OCI-LY7 (cell line): ENCODE data around the gene MPP7. TPM values are rescaled to one million over a fixed set of nuclear protein-coding genes. Genes with fewer than 3 reads are reported as not detected.

Experiments
- BruUV-seq: library from RNA; stranded (reverse); fragments of 400-500 nt; replicated peaks from 2 replicates; lab custom pipeline; 2021; lab: Mats Ljungman, UMichigan
- CTCF ChIA-PET: fragments of 300-600 bp; sonication (Branson Sonifier 250); formaldehyde crosslinking; loops from one replicate; lab custom pipeline; 2022; ENCODE audit warnings: antibody characterized with exemption; ENCODE audit not compliant: unreplicated experiment; lab: Charles Lee
- POLR2A ChIA-PET: fragments of 300-600 bp; sonication (Branson Sonifier 250); formaldehyde crosslinking; loops from one replicate; lab custom pipeline; 2022; ENCODE audit warnings: antibody characterized with exemption; lab: Charles Lee
- DNase-seq: peaks from one replicate; pipeline ENCODE4 v3.0.0-alpha.2; 2015; ENCODE audit warnings: low spot score
- H2AFZ ChIP-seq: fragments of 200-600 bp; sonication (generic), shearing (Covaris generic); 2 replicates; pipeline ENCODE4 v1.6.1; 2014; ENCODE audit warnings: mild to moderate bottlenecking, antibody characterized with exemption, low read length, moderate library complexity
- H3K27ac ChIP-seq: fragments of 200-600 bp; sonication (generic); 2 replicates; pipeline ENCODE4 v1.5.1; 2014; ENCODE audit warnings: mixed run types, low read depth, mild to moderate bottlenecking, moderate library complexity, low read length, inconsistent platforms; ENCODE audit not compliant: poor library complexity, severe bottlenecking
- H3K36me3 ChIP-seq: fragments of 200-600 bp; sonication (generic); 2 replicates; pipeline ENCODE4 v1.6.1; 2014; ENCODE audit warnings: mild to moderate bottlenecking, antibody characterized with exemption, low read length, moderate library complexity, mixed read lengths; ENCODE audit not compliant: insufficient read depth
- H3K4me1 ChIP-seq: fragments of 200-600 bp; sonication (generic); 2 replicates; pipeline ENCODE4 v1.5.1; 2014; ENCODE audit warnings: mild to moderate bottlenecking, low read length; ENCODE audit not compliant: insufficient read depth, poor library complexity, severe bottlenecking
- H3K4me2 ChIP-seq: fragments of 200-600 bp; sonication (generic); 2 replicates; pipeline ENCODE4 v1.6.1; 2014; ENCODE audit warnings: mild to moderate bottlenecking, low read length
- H3K4me3 ChIP-seq: fragments of 200-600 bp; sonication (generic); 2 replicates; pipeline ENCODE4 v1.5.1; 2014; ENCODE audit warnings: mild to moderate bottlenecking, low read depth, low read length; ENCODE audit not compliant: poor library complexity, severe bottlenecking
- H3K79me2 ChIP-seq: fragments of 200-600 bp; sonication (generic); 2 replicates; pipeline ENCODE4 v1.6.1; 2016; ENCODE audit warnings: low read depth, mild to moderate bottlenecking, low read length, moderate library complexity, mixed read lengths; ENCODE audit not compliant: insufficient read depth
- H3K9me2 ChIP-seq: fragments of 200-600 bp; sonication (generic); 2 replicates; pipeline ENCODE4 v1.6.1; 2016; ENCODE audit warnings: mild to moderate bottlenecking, low read length, mixed read lengths; ENCODE audit not compliant: insufficient read depth
- H3K9me3 ChIP-seq: fragments of 200-600 bp; sonication (generic); 2 replicates; pipeline ENCODE4 v1.6.1; 2014; ENCODE audit warnings: mild to moderate bottlenecking, mixed run types, low read length, mixed read lengths
- H4K20me1 ChIP-seq: fragments of 200-600 bp; sonication (generic); 2 replicates; pipeline ENCODE4 v1.6.1; 2014; ENCODE audit warnings: mild to moderate bottlenecking, antibody characterized with exemption, low read length, moderate library complexity, mixed read lengths; ENCODE audit not compliant: insufficient read depth
- EZH2phosphoT487 ChIP-seq: fragments of 200-600 bp; sonication (generic); IDR thresholded peaks from 2 replicates; pipeline ENCODE4 v1.6.1; 2018; ENCODE audit warnings: low read depth, borderline replicate concordance, mild to moderate bottlenecking, mixed run types, antibody characterized with exemption, low read length, moderate library complexity, mixed read lengths
- intact Hi-C: fragments of 100-400 bp; cut with micrococcal nuclease; formaldehyde crosslinking; loops from one replicate; pipeline ENCODE4 v1.10.0; 2022; ENCODE audit not compliant: unreplicated experiment
- total RNA-seq, 2 experiments: library from RNA; depleted of rRNA in 1 of 2; stranded (reverse); fragments of >200 nt in 1 of 2; shearing (Covaris generic) in 1 of 2; gene quantifications; 2 replicates each; pipeline ENCODE4 v1.2.3, GENCODE V29; 2014 to 2022
- TF ChIP-seq, protein P1 (sequence below): fragments of 200-600 bp; sonication (generic); conservative IDR thresholded peaks from 2 replicates; pipeline ENCODE4 v1.5.1; 2014; ENCODE audit warnings: mild to moderate bottlenecking, antibody characterized with exemption, low read length, moderate library complexity, mixed read lengths

Gene MPP7
- total RNA-seq, 2 experiments from 2014 or later: 15.0 to 19.6 TPM

DNA sequence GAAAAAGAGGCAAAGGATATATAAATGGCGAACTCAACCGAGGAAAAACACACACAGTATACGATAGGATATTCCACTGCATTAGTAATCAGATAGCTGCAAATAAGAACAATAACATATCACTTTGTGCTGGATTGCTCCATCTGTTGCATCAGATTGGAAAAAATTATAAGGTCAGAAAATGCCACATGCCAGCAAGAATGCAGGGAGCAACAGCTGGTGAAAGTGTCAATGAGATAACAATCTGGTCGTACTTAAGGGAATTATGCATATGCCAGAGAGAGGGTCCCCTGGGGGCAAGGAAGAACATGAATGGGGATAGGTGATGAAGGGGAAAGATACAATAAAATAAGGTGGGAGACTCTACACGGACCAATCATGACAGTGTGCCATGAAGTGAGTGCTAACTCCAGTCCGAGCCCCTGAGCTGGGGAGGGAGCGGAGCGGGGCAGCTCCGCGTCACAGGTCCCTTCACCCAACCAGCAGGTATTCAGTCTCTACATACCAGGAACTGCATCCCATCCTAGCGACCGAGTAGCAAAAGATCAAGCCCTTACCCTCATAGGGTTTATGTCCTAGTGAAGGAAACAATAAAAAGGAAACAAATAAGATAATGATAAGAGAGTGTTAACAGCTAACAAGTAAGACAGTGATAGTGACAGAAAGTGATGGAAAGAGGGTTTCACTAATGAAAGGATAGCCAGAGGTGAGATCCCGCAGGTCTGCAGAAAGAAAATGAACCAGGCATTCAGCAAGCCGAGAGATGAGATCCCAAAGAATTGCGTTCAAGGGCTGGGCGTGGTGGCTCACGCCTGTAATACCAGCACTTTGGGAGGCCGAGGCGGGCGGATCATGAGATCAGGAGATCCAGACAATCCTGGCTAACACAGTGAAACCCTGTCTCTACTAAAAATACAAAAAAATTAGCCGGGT is 9.4 kb downstream of the MPP7 start:
- CTCF ChIA-PET: no interaction called here
- no peak overlapping the region for H3K27ac ChIP-seq
- peaks cover 17% of the 10 kb centered on the region; the same call in 1 of the 2 replicates for H3K79me2 ChIP-seq
- no peaks in the 10 kb centered on the region for H3K9me3 ChIP-seq
- H3K4me2 ChIP-seq: peak overlapping the region; percentile 57; the same call in 1 of the 2 replicates
- H3K36me3 ChIP-seq: no peaks in the 10 kb centered on the region; the same call in 1 of the 2 replicates
- POLR2A ChIA-PET: interaction anchor here (0.6 to 1.2 kb wide), 3 partner anchors 9 to 11 kb away, joined by 3 to 4 read pairs (median 3); no protein-coding TSS in a partner anchor
- no peaks in the 10 kb centered on the region for H4K20me1 ChIP-seq
- no peak overlapping the region for H2AFZ ChIP-seq
- BruUV-seq: no TSS peak
- intact Hi-C loops: no loop called here
- no peak for DNase-seq
- no peaks in the 10 kb centered on the region for H3K9me2 ChIP-seq
- TF ChIP-seq EZH2phosphoT487: no peak
- TF ChIP-seq, protein P1, sequence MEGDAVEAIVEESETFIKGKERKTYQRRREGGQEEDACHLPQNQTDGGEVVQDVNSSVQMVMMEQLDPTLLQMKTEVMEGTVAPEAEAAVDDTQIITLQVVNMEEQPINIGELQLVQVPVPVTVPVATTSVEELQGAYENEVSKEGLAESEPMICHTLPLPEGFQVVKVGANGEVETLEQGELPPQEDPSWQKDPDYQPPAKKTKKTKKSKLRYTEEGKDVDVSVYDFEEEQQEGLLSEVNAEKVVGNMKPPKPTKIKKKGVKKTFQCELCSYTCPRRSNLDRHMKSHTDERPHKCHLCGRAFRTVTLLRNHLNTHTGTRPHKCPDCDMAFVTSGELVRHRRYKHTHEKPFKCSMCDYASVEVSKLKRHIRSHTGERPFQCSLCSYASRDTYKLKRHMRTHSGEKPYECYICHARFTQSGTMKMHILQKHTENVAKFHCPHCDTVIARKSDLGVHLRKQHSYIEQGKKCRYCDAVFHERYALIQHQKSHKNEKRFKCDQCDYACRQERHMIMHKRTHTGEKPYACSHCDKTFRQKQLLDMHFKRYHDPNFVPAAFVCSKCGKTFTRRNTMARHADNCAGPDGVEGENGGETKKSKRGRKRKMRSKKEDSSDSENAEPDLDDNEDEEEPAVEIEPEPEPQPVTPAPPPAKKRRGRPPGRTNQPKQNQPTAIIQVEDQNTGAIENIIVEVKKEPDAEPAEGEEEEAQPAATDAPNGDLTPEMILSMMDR: no peak
- H3K4me1 ChIP-seq: peaks cover 38% of the 10 kb centered on the region
- H3K4me3 ChIP-seq: no peak overlapping the region

DNA sequence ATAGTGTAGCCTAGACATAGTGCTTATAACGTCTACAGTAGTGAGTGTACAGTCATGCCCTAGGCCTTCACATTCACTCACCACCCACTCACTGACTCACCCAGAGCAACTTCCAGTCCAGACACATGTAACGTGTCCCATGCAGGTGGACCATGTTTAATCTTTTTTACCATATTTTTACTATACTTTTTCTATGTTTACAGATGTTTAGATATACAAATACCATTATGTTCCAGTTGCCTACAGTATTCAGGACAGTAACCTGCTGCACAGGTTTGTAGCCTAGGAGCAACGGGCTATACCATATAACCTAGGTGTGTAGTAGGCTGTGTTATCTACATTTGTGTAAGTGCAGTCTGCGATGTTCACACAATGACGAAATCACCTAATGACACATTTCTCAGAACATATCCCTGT is 11.0 kb downstream of the MPP7 start:
- Histone ChIP-seq H3K9me2 (no peaks in the 10 kb centered on the region), H4K20me1 (no peaks in the 10 kb centered on the region), H2AFZ (no peak overlapping the region), H3K4me2 (no peak overlapping the region), H3K9me3 (no peaks in the 10 kb centered on the region), H3K79me2 (peaks cover 21% of the 10 kb centered on the region; the same call in 1 of the 2 replicates), H3K4me1 (peaks cover 30% of the 10 kb centered on the region), H3K36me3 (no peaks in the 10 kb centered on the region; the same call in 1 of the 2 replicates), H3K4me3 (no peak overlapping the region), H3K27ac (no peak overlapping the region)
- intact Hi-C loops: no loop called here
- ChIA-PET POLR2A (interaction anchor here (0.6 to 1.3 kb wide), 5 partner anchors 8 to 37 kb away, joined by 3 to 4 read pairs (median 3); partner anchors contain the start of gene MPP7), CTCF (no interaction called here)
- DNase-seq: no peak
- BruUV-seq: no TSS peak
- TF ChIP-seq, protein P1: no peak
- TF ChIP-seq EZH2phosphoT487: no peak
